GM20431 (cell line): ENCODE results near the gene ADAMTSL3.

Experiments
- in situ Hi-C: fragments of 300-500 bp; cut with MseI, MboI; formaldehyde crosslinking; loops from one replicate; pipeline ENCODE4 v1.15.0; 2020; ENCODE audit warnings: low sequenced_read_pairs; ENCODE audit not compliant: unreplicated experiment

ADAMTSL3 gene

GRCh38 chr15:83991163-83991562 is 337.2 kb downstream of the ADAMTSL3 start:
- in situ Hi-C loops, result no loop called here

DNA sequence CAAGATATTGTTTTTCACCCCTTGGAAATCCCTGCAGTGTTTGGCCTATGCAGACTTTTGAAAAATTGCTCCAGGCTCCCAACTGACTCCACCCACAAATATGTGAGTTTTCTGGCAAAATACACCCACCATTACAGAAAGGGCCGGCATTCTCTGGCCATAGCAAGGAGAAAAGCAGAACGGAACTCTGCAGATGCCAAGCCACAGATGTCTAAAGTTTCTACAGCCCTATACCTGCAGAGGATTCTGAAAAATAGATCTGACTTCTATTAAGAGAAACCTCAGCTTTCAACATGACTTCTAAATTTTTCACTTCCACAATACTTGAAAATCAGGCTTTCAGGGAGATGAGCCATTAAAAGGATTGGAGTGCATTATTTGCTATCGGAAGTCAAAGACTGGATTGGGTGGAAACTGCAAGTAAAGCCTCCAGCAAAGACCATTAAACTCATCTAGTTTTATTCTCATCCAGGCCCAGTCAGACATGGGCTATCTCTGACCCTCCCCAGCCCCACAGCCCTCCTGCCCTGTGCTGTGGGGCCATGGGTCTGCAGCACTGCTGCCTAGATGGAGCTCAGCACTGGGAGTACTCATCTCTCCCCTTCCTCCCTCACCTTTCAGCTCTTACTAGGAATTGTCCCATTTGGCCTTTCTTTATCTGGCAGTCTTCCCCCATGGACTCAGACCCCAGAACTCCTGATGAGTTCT is 338.6 kb downstream of the ADAMTSL3 start:
- in situ Hi-C loops, result no loop called here

DNA sequence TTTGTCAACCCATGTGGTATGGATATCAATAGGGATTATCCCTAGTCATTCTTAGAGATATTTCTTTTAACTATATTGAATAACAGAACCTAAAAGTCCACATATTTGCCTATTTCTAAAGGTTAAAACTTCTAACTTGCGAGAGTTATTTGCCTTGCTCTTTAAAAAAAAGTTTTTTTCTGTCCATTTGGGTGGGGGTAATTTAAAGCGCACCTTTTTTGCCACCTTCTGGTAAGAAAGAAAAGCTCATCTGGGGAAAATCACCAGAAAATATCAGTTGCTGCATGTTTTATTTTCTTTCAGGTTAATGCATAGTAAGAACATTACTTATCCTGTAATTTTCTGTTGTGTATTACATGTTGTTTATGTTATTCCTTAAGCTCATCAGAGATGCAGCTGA is 339.7 kb downstream of the ADAMTSL3 start:
- in situ Hi-C loops, result no loop called here

DNA sequence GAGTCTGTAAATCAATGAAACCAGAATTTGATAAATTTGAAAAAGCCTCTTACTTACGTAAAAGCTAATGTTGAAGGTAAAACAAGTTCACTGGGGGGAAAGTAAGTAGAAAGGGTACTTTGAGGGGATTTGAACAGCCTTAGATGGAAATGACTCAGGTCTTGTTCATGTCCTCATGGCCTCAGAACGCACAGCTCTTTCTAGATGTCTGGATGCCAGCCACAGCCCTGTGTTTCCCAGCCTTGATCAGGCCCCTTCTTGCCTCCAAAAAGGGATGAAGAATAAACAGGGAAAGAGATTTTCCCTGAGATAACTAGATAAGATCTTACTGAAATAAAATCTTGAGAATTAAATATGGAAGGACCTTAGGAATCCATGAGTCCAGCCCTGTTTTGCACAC is 344.6 kb downstream of the ADAMTSL3 start:
- in situ Hi-C loops, result no loop called here

DNA sequence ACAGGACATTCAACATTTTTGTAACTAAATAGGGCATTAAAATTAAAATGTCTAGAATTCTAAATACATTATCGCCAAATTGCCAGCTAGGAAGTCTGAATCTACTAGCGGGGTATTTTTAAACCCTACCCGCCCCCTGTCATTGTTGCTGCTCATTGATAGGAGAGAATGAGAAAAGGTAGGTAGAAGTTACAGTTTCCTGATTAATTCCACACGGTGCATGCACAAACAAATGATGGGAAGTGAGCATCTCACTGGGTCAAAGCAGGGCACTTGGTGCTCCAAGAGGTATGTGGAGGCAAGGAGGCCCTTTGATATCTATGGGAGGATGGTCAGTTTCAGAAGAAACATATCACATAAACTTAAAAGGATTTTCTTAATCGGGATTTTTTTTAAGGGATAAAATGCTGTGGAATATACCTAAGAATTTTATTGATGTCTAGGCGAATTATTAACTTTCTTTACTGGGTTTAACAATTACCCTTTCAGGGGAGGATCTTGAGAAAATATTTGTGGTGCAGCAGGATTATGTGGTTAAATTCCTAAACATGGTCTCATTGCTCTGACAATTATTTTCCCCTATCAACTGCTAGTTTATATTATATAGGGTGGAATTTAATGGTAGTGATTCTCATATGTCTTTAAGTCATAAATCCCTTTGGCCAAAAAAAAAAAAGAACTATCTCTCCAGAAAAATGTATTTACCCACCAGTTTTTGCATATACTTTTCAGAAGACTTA is 345.6 kb downstream of the ADAMTSL3 start:
- in situ Hi-C loops, result loop anchor here (25.0 kb wide), 1 partner anchor 412 kb away; no protein-coding TSS in a partner anchor

- in situ Hi-C loops, result loop anchor here (25.0 kb wide), 1 partner anchor 414 kb away; no protein-coding TSS in a partner anchor
These were observed 347.1 kb downstream of the ADAMTSL3 start for GRCh38 chr15:84001037-84001436.

GRCh38 chr15:84001655-84002054 is 347.7 kb downstream of the ADAMTSL3 start:
- in situ Hi-C loops, result loop anchor here (25.0 kb wide), 1 partner anchor 414 kb away; no protein-coding TSS in a partner anchor

DNA sequence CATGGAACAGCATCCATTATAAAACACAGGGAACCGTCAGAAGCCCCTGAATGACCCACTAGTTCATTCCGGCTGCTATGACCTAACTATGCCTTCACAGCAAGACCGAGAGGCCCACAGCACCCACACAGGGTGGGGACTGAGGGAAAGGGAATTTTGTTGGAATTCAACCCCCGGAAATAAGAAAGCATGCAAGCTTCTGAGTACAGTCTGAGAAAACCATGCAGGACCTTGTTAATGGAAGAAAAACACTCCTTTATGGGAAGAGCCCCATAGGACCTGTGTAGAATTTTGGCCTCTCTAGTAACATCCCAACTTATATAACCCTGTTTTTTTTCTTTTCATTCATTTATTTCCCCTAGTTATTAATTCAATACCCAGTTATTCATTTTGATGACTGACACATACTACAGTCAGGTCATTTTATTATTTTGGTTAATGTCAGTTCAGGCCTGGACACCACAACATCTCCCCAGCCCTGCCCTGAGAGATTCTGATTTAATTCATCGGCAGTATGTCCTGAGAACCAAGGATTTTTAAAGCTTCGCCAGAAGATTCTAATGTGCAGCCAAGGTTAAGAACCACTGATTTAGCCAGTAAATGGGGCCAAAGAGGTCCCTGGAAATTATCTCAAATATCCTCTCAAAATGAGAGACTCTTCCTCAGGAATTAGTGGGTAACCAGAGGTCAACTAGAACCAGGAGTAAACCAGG is 350.0 kb downstream of the ADAMTSL3 start:
- in situ Hi-C loops, result loop anchor here (25.0 kb wide), 1 partner anchor 417 kb away; no protein-coding TSS in a partner anchor

DNA sequence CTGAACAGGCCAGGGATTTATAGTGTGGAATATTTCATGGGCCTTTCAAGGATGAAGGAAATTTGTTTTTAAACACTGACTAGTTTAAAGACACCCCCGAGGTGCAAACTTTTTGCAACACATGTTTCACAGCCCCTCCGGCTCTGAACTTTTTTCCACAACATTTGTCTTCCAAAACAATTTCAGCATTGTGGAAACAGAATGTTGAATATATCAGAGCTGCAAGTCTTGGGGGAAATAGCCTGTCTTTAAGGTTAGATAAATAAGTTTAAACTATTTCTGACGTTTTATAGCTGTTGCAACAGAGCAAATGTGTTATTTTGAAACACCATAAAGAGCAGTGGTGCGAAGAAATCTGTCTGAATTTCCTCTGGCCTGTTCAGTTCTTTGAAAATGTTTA is 352.5 kb downstream of the ADAMTSL3 start:
- in situ Hi-C loops, result loop anchor here (25.0 kb wide), 1 partner anchor 419 kb away; no protein-coding TSS in a partner anchor

GRCh38 chr15:84009616-84010015 is 355.7 kb downstream of the ADAMTSL3 start:
- in situ Hi-C loops, result loop anchor here (25.0 kb wide), 1 partner anchor 422 kb away; no protein-coding TSS in a partner anchor

DNA sequence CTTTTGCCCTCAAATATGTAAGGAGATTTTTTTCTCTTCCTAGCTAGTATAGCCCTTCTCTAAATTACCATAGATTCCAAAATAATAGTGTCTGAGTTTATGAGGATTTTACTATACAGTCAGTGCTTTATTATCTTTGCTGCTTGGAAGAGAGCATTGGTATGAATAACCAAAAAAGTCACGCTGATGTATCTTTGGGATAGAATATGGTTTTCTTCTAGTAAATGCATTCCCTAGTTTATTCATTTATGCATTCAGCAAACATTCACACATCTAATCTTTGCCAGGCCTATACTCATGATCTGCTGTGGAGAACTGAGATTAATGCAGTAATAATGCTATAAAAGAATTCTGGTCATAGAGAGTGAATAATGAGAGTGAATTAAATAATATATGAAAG is 356.3 kb downstream of the ADAMTSL3 start:
- in situ Hi-C loops, result loop anchor here (25.0 kb wide), 1 partner anchor 423 kb away; no protein-coding TSS in a partner anchor

GRCh38 chr15:84016371-84016770 is 362.4 kb downstream of the ADAMTSL3 start:
- in situ Hi-C loops, result loop anchor here (25.0 kb wide), 1 partner anchor 429 kb away; no protein-coding TSS in a partner anchor

DNA sequence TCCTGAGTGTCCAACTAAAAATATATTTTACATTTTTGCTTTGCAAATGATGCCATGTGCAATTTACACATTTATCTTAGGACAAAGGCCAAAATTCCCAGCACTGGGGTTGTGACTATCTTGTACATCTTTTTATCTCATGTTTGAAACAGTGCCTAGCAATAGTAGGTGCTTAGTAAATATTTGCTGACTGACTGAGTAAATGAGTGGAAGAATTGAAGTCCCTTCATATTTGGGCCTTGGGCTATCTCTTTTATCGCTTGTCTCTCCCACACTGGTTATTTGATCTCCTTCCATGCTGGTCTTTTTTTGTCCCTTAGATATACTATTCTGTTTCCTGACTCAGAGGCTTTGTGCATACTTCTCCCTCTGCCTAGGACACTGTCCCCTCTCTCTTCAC is 368.6 kb downstream of the ADAMTSL3 start:
- in situ Hi-C loops, result loop anchor here (25.0 kb wide), 1 partner anchor 435 kb away; no protein-coding TSS in a partner anchor

DNA sequence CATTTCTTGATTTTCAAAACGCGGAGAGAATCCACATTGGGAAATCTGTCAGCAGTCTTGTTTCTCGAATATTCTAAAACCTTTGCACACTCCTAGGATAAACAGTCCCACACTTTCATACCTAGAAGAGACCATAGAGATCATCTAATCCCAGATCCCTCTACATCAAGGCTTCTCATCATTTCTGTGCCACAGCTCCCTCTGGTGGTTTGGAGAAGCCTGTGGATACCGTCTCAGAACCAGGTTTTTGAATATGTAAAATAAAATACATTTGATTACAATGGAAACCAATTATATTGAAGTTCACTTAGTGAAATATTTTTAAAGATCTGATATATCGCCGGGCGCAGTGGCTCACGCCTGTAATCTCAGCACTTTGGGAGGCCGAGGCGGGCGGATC is 369.7 kb downstream of the ADAMTSL3 start:
- in situ Hi-C loops, result loop anchor here (25.0 kb wide), 1 partner anchor 436 kb away; no protein-coding TSS in a partner anchor

DNA sequence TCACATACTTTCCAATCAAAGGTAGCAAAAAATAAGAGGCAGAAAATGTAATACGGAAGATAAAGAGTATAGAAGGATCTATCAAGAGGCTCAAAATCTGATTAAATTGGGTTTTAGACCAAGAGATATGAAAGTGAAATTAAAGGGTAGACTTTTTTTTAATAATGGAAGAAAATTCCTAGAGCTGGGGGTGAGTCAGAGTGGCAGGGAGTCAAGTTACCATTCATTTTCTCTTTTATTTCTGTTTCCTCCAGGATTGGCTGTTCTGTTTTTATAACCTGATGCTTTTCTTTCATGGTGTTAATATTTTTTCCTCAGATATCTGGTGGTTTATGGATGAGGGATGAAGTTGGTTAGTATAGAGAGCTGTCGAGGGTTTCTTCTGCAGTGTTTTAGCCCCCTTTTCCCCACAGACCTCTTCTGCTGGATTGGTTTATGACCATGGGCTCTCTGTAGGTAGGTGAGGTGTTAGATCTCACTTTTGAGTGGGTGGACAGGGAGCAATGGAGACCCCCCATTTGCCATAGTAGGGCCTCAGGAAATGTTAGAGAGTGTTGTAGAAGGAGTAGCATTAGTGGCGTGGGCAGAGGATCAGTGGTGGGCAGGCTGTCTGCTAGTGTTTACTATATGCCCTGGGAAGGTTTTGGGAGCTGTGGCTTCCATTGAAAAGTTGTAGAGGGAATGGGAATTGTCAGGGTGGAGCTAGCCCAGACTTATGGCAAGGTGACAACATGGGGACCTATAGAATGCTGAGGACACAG is 380.1 kb downstream of the ADAMTSL3 start:
- in situ Hi-C loops, result loop anchor here (25.0 kb wide), 1 partner anchor 597 kb away; the partner anchor contains the start of gene SH3GL3

DNA sequence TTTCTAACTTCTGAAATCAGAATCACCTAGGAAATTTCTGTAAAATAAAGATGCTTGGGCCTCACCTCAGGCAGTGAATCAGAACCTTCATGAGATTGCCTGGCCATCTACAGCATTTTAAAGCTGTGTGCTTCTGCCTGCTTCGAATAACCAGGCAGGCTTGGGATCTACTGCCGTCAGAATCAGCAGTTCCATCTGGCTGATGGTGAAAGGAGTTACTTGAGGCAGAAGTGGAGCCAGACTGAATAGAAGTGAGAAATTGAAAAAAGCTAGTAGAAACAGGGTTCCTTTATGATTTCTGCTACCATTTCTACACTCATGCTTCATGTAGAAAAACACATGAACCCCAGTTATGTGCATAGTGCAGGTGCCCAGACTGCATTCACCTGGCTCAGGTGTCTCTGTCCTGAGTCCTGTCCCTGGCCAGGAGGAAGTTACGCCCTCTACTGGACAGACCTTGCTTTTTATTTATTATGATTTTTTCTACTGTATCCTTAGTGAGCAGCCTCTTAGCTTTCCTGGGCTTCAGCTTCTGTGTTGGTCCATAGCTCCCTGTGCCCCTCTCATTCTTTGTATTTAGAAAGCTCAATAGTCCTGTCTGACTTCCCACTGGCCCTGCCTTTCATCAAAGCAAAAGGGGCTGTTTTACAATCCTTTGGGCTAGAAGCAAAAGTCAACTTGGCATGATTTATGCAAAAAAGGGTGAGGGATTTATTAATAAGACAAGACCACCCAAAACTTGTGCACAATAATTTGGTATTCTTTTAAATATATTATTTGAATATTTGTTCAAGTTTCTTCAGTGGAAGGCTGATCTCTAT is 380.9 kb downstream of the ADAMTSL3 start:
- in situ Hi-C loops, result loop anchor here (25.0 kb wide), 1 partner anchor 597 kb away; the partner anchor contains the start of gene SH3GL3

DNA sequence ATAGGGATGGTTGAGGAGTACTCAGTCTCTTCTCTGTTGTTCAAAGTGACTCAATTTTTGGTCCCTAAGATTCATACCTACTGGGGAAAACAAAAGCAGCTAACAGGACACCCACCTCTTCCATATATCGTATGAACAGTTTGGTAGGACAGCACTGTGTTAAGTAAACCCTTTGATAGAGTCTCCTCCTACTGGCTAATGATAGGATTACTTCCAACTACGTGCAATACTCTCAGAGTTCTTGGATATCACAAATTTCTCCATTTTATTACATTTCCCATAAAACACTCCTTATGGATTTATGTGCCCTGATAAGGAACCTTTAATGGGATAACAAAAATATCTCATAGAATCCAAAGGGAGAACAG is 381.5 kb downstream of the ADAMTSL3 start:
- in situ Hi-C loops, result loop anchor here (25.0 kb wide), 1 partner anchor 598 kb away; the partner anchor contains the start of gene SH3GL3

DNA sequence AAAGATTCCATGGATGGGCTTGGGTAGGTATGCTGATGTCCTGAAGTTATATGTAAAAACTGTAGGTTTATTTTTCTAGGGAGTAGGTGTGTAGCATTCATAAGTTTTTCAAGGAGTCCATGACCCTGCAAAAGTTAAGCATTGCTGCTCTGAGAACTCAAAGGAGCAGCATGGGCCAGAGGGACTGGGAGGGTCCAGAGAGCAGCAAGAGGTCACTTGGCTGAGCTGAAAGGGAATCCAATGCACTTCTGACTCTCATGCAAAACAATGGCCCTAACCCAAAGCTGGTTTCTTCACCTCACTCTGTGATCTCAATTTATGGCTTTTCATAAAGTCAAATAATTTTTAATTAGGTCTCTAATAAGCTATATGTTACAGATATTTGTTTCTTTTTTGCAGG is 383.4 kb downstream of the ADAMTSL3 start:
- in situ Hi-C loops, result loop anchor here (25.0 kb wide), 1 partner anchor 600 kb away; the partner anchor contains the start of gene SH3GL3
